Measurements from ENCODE around the gene ZNF418.
A peak's percentile ranks its signal among the peaks of the same experiment; 100 is the strongest.
"Not testable (repeated sequence)": the region's sequence is repeated elsewhere in the genome, so short reads cannot be mapped to it uniquely, and the experiment has no call there.

The ZNF418 gene

DNA sequence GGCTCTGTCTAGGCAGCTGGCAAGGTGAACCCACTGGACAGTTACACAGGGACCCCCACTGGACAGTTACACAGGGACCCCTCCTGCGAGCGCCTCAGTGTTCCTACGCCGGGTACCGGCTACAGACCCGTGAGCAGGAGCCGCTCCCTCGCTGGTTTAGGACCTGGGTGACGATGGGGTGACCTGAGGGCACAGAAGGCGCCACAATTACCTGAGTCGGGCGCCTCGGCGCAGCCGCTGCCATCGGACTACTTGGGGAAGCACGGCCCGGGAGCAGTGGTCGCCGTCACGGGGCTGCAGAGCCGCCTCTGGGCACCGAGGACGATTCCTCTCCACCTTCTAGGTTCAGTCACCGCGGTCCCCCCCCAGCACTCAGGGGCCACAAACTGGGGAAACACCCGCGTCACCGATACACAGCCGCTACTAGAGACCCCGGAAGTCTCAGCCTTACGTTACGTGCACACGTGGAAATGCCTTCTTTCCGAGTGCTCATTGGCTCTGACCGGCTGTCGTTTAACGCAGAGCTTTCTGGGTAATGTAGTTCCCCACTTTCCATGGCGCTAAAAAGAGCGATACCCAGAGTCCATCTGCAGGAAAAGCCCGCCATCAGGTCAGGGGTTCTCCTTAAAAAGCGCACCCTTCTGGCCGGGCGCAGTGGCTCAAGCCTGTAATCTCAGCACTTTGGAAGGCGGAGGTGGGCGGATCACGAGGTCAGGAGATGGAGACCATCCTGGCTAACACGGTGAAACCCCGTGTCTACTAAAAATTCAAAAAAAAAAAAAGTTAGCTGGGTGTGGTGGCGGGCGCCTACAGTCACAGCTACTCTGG lies 18.8 kb downstream of the ZNF418 start, which contains the start of gene ZNF417:
Gene ZNF417, minus strand, starts transcription at position 425 of the 828 bp plus-strand sequence. Its CDS starts 181 bp downstream, at position 244.
- Mint-ChIP-seq H3K4me3 (peak within 1 kb of the TSS; percentile 99), H3K4me1 (peaks cover 29% of the 10 kb centered on the region), H3K27ac (peak within 1 kb of the TSS; percentile 98), H3K36me3 (peaks cover 34% of the 10 kb centered on the region)
- not testable (repeated sequence) for H3K9me3 Mint-ChIP-seq, H3K27me3 Mint-ChIP-seq
- ATAC-seq (ENCODE audit: low read depth) (peak; percentile 97), DNase-seq (ENCODE audit: low spot score in 2 of 2) (peak; percentile 77 to 79)

GRCh38 chr19:57914531-57914930 lies 20.7 kb downstream of the ZNF418 start:
- H3K9me3 Mint-ChIP-seq = peaks cover 2% of the 10 kb centered on the region
- peaks cover 29% of the 10 kb centered on the region for H3K4me1 Mint-ChIP-seq
- H3K4me3 Mint-ChIP-seq = peak overlapping the region; percentile 99
- peak overlapping the region; percentile 98 for H3K27ac Mint-ChIP-seq
- no peaks in the 10 kb centered on the region for H3K27me3 Mint-ChIP-seq
- ATAC-seq (ENCODE audit: low read depth) (no peak), DNase-seq (ENCODE audit: low spot score in 2 of 2) (no peak)
- peaks cover 39% of the 10 kb centered on the region for H3K36me3 Mint-ChIP-seq

DNA sequence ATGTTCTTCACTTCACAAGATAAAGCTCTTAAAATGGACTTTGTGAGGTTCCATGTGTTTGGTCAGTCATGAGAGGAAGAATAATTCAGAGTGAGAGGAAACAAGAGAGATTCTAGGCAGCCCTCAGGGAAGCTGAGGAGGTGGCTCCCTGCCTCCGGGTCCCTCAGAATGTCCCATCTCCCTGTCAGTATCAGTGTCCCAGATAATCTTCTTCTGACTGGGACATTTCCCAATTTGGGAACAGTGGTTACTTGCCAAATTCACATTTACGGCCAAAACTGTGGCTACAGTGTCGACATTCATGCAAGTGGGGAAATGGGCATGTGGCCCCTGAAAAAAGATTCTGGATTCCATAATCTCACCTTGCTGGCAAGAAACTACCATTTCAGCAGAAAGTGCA lies 27.8 kb downstream of the ZNF418 start:
- peaks cover 38% of the 10 kb centered on the region for H3K36me3 Mint-ChIP-seq
- H3K27me3 Mint-ChIP-seq = no peaks in the 10 kb centered on the region
- no peaks in the 10 kb centered on the region for H3K9me3 Mint-ChIP-seq
- DNase-seq (ENCODE audit: low spot score in 2 of 2) (no peak), ATAC-seq (ENCODE audit: low read depth) (no peak)
- peaks cover 9% of the 10 kb centered on the region for H3K4me1 Mint-ChIP-seq
- no peak overlapping the region for H3K27ac Mint-ChIP-seq
- H3K4me3 Mint-ChIP-seq = no peak overlapping the region

DNA sequence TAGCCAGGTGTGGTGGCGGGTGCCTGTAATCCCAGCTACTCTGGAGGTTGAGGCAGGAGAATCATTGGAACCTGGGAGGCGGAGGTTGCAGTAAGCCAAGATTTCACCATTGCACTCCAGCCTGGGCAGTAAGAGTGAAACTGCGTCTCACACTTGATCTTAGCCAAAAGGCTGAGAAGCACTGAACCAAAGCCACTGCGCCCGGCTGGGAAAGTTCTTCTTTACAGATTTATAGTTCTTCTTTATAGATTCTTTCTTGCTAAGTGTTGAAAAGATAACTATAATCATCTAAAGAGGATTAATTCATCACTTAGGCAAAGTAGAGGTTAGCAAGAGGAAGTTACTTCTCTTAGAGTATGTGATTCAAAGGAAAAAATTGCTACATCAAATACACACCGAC lies 29.9 kb downstream of the ZNF418 start:
- peaks cover 5% of the 10 kb centered on the region for H3K4me1 Mint-ChIP-seq
- ATAC-seq (ENCODE audit: low read depth) (peak; percentile 83), DNase-seq (ENCODE audit: low spot score in 2 of 2) (no peak)
- H3K9me3 Mint-ChIP-seq = no peaks in the 10 kb centered on the region
- H3K27ac Mint-ChIP-seq = peak overlapping the region; percentile 81
- H3K4me3 Mint-ChIP-seq = peak overlapping the region; percentile 14
- peaks cover 20% of the 10 kb centered on the region for H3K36me3 Mint-ChIP-seq
- H3K27me3 Mint-ChIP-seq = no peaks in the 10 kb centered on the region

DNA sequence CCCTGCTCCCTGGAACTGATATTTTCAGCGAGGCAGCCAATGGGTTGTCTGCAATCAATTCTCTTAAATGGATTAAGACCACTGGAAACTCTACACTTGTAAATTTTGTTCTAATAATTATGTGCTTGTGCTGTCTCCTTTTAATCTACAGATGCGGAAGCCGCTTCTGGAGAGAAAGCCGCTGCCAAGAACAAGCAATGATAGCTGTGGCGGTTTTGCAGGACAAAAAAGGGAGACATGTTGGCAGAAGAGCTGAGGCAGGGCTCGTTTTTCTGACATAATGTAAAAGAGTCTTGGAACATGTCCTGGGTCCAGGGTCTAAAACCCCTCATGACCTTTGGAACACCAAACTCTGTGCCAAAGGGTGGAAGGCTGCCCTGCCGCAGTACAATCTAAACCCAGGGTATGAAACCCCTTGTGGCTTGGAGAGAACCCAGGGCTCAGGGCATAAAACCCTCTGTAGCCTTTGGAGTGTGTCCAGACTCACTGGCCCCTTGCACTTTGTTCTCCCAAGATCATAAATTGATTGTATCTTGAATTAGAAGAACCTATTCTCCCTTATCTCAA lies 31.5 kb downstream of the ZNF418 start:
- H3K27ac Mint-ChIP-seq = no peak overlapping the region
- H3K4me1 Mint-ChIP-seq = peaks cover 5% of the 10 kb centered on the region
- ATAC-seq (ENCODE audit: low read depth) = no peak
- H3K9me3 Mint-ChIP-seq = no peaks in the 10 kb centered on the region
- H3K27me3 Mint-ChIP-seq = no peaks in the 10 kb centered on the region
- no peak overlapping the region for H3K4me3 Mint-ChIP-seq
- H3K36me3 Mint-ChIP-seq = peaks cover 10% of the 10 kb centered on the region
- no peak for DNase-seq (ENCODE audit: low spot score in 2 of 2)

DNA sequence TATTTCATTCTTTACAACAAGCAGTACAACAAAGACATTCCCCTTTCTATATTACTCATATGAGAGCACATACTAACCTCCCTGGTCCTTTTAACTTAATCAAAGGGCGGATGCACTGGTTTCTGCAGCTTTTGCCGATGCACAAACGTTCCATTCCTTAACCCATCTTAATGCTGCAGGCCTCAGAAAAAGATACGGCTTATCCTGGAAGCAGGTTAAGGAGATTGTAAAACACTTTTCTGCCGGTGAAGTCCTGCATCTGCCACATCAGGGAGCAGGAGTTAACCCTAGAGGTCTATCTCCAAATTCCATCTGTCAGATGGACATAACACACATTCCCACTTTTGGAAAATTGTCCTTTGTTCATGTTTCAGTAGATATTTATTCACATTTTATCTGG lies 34.9 kb downstream of the ZNF418 start:
- H3K4me1 Mint-ChIP-seq = peaks cover 3% of the 10 kb centered on the region
- H3K27me3 Mint-ChIP-seq = no peaks in the 10 kb centered on the region
- DNase-seq (ENCODE audit: low spot score in 2 of 2) (no peak), ATAC-seq (ENCODE audit: low read depth) (no peak)
- no peaks in the 10 kb centered on the region for H3K9me3 Mint-ChIP-seq
- peaks cover 4% of the 10 kb centered on the region for H3K36me3 Mint-ChIP-seq
- H3K4me3 Mint-ChIP-seq = no peak overlapping the region
- no peak overlapping the region for H3K27ac Mint-ChIP-seq

GRCh38 chr19:57890706-57891105 lies 44.5 kb downstream of the ZNF418 start:
- not testable (repeated sequence) for H3K27ac Mint-ChIP-seq; H3K4me3 Mint-ChIP-seq; H3K27me3 Mint-ChIP-seq; H3K9me3 Mint-ChIP-seq; ATAC-seq (ENCODE audit: low read depth); DNase-seq (ENCODE audit: low spot score in 2 of 2)
- Mint-ChIP-seq H3K4me1 (peaks cover 17% of the 10 kb centered on the region), H3K36me3 (peaks cover 12% of the 10 kb centered on the region)

- ATAC-seq (ENCODE audit: low read depth) = peak; percentile 93
- peaks cover 18% of the 10 kb centered on the region for H3K4me1 Mint-ChIP-seq
- peak within 1 kb of the TSS; percentile 89 for H3K27ac Mint-ChIP-seq
- peaks cover 2% of the 10 kb centered on the region for H3K9me3 Mint-ChIP-seq
- H3K27me3 Mint-ChIP-seq = no peaks in the 10 kb centered on the region
- peak within 1 kb of the TSS; percentile 92 for H3K4me3 Mint-ChIP-seq
- H3K36me3 Mint-ChIP-seq = peaks cover 26% of the 10 kb centered on the region
- DNase-seq (ENCODE audit: low spot score in 2 of 2) = peak; percentile 80 to 84
These were observed 46.5 kb downstream of the ZNF418 start, which contains the start of gene ZNF814 for GRCh38 chr19:57888560-57889231. TSS of gene ZNF814 (minus strand) at chr19:57889037. CDS start at chr19:57888802, 235 bp downstream.

DNA sequence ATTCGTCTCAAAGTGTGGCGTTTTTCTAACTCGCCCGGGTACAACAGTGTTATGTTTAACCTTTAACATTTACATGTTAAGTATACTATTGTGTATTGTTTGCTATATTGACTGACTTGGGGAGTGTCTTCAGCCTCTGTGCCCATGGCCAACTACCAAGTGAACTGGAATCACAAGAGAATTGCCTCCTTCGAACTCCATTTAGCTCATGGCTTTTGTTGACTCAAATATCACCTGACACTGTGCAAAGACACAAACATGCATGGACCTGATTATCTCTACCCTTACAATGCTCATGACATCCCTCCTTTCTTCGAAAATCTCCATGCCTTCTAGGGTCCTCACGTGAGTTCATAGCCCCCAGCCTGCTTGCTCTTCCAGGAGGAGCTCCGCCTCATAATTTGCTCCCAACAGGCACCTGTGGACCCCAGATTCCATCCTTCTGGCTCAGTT lies 47.1 kb downstream of the ZNF418 start:
- peak overlapping the region; percentile 89 for H3K27ac Mint-ChIP-seq
- H3K27me3 Mint-ChIP-seq = no peaks in the 10 kb centered on the region
- peaks cover 26% of the 10 kb centered on the region for H3K36me3 Mint-ChIP-seq
- H3K4me1 Mint-ChIP-seq = peaks cover 18% of the 10 kb centered on the region
- DNase-seq (ENCODE audit: low spot score in 2 of 2) = no peak
- H3K4me3 Mint-ChIP-seq = peak overlapping the region; percentile 92
- ATAC-seq (ENCODE audit: low read depth) = no peak
- peaks cover 2% of the 10 kb centered on the region for H3K9me3 Mint-ChIP-seq

GRCh38 chr19:57887195-57887941 lies 47.8 kb downstream of the ZNF418 start:
- Mint-ChIP-seq H3K4me3 (peak overlapping the region; percentile 92), H3K4me1 (peaks cover 18% of the 10 kb centered on the region), H3K36me3 (peaks cover 29% of the 10 kb centered on the region), H3K27ac (peak overlapping the region; percentile 18), H3K27me3 (no peaks in the 10 kb centered on the region), H3K9me3 (peaks cover 2% of the 10 kb centered on the region)
- DNase-seq (ENCODE audit: low spot score in 2 of 2) = no peak
- no peak for ATAC-seq (ENCODE audit: low read depth)

DNA sequence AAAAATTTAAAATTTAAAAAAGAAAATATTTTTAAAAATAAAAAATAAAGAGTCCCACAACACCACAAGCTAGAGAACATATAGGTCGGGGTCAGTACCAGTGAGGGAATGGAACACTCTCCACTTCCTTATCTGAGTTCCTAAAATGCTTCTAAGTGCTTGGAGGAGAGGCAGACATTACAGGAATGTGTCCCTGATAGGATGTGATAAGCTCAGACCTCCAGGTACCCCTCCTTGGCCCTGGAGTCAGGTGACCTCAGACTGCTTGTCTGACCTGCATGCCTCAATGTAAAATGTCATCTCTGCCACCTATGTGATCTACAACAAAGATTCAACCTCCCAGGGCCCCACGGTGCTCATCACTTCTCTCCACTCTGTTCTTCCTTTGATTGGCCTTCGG lies 49.2 kb downstream of the ZNF418 start:
- no peak overlapping the region for H3K27ac Mint-ChIP-seq
- peaks cover 29% of the 10 kb centered on the region for H3K36me3 Mint-ChIP-seq
- H3K4me3 Mint-ChIP-seq = peak overlapping the region; percentile 2
- no peak for ATAC-seq (ENCODE audit: low read depth)
- peaks cover 2% of the 10 kb centered on the region for H3K9me3 Mint-ChIP-seq
- DNase-seq (ENCODE audit: low spot score in 2 of 2) = no peak
- H3K4me1 Mint-ChIP-seq = peaks cover 18% of the 10 kb centered on the region
- no peaks in the 10 kb centered on the region for H3K27me3 Mint-ChIP-seq

GRCh38 chr19:57873883-57874799 lies 61.1 kb downstream of the ZNF418 start:
- peaks cover 15% of the 10 kb centered on the region for H3K9me3 Mint-ChIP-seq
- not testable (repeated sequence) for H3K27ac Mint-ChIP-seq; ATAC-seq (ENCODE audit: low read depth); H3K4me1 Mint-ChIP-seq; H3K27me3 Mint-ChIP-seq; DNase-seq (ENCODE audit: low spot score in 2 of 2); H3K4me3 Mint-ChIP-seq
- peaks cover 56% of the 10 kb centered on the region for H3K36me3 Mint-ChIP-seq

GRCh38 chr19:57872450-57872849 lies 62.8 kb downstream of the ZNF418 start:
- Mint-ChIP-seq H3K9me3 (peaks cover 16% of the 10 kb centered on the region), H3K27me3 (no peaks in the 10 kb centered on the region), H3K27ac (no peak overlapping the region), H3K36me3 (peaks cover 55% of the 10 kb centered on the region), H3K4me3 (no peak overlapping the region), H3K4me1 (peaks cover 2% of the 10 kb centered on the region)
- no peak for DNase-seq (ENCODE audit: low spot score in 2 of 2)
- no peak for ATAC-seq (ENCODE audit: low read depth)

Data from memory B cell (primary cell).